ENCODE data around the gene CLIC1.
"Not testable (repeated sequence)": the region's sequence is repeated elsewhere in the genome, so short reads cannot be mapped to it uniquely, and the experiment has no call there.

Gene CLIC1

DNA sequence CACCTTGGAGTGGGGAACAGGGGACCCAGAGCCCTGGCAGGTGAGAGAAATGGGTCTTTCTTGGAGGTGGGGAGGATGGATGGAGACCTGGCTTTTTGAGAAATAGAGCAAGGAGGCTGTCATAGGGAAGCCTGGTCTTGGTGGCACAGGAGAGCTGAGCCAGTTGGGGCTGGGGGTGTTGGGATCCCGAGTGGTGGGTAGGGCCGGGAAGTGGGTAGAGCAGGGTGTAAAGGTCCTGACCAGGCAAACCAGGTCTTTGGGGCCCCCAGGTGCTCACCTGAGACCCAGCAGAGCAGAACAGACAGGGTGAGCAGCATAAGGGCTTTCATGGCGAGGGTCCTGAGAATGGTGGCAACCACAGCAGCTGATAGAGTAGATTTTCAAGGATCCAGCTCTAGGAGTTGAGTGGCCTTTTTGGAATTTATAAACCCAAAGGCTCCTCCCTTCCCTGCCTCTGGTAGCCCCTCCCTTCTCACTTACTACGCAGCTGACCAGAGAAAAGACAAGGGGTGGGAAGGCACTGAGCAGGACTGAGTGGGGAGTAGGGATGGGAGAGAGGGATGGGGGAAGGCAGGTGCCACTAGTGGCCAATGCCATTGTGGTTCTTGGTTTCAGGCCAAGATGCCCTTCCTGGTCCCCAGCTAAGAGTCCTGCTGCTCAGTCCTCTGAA lies 14.8 kb downstream of the CLIC1 start, which contains the start of gene LY6G6C:
Gene LY6G6C, minus strand, starts transcription at position 396 of the 670 bp plus-strand sequence. Its CDS starts 67 bp downstream, at position 329.
- no peak for DNase-seq

DNA sequence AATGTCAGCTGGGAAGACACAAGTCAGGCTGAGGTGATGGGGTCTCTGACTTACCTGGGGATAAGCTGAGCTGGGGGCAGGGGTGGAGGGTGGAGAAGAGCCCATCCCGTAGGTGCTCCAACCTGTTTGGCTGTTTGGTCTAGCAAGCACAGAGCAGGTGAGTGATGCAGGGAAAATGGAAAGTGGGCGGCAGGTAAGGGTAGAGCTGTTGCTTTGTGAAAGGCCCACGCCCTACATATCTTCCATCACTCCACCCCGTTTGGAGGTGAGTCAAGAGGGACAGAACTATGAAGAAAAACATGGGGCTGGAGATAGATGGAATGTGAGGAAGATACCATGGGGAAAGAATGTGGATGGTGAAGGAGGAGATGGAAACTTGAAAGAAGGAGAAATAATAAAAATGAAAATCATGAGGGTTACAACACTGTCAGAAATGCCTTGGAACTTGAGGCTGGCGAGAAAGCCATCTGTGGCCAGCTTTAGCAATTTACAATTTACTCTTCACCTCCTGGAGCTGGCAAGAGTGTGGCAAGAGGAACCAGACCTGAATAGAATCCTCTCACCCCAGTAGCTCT lies 16.0 kb downstream of the CLIC1 start:
- DNase-seq = no peak

DNA sequence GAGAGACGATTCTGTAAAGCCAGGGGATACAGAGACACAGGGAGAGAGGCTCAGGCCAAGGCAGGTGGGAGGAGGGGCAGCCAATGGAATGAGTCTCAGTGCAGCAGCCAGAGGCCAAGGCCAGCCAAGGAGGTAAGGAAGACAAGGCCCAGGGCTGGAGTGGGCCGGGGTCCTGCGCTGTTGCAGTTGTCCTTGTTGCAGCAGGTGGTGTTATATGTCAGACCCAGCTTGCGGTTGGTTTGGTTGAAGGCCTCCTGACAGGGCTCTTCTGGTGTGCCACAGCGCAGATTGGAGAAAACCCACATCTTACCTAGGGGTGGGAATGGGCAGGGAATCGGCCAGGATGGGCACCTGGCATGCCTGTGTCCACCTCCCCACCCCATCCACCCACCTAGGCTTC lies 17.3 kb downstream of the CLIC1 start:
- no peak for DNase-seq

DNA sequence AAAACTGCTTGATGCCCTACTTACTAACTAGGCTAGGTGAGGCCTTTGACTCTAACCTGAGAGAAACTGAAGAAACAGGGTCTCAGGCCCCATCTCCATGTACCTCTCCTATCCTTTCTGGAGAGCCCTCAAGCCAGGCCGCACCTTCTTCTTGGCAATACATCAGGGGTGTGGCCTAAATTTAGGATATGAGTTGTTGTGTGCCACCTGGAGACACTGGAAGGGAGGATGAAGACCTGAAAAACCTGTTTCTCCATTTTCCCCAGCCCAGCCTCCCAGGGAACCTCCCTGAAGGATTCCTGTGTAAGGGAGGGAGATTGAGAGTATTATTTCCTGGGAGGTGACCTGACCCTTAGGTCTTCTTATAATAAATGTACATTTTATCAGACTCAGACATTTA lies 18.1 kb downstream of the CLIC1 start:
- no peak for DNase-seq

DNA sequence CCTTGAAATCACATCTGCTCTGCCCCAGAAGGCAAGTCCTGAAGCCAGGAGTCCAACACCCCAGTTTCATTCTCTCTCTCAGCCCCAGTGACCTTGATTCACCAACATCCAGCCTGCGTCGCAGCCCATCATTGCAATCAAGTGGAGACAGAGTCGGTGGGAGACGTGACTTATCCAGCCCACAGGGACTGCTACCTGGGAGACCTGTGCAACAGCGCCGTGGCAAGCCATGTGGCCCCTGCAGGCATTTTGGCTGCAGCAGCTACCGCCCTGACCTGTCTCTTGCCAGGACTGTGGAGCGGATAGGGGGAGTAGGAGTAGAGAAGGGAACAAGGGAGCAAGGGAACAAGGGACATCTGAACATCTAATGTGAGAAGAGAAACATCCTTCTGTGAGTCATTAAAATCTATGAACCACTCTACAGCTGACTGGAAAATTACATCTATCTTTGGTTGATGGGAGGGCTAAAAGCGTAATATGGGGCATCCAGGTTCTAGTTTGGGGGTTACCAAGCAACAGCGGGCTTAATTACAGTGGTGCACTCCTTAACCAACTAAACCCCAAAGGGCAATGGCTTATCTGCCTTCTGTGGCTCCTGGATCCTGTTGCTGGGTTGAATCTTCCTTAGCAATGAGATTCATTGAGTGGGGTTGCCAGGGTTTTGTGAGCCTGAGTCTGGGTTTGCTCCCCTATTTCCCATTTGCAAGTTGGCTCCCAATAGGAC lies 18.7 kb downstream of the CLIC1 start:
- no peak for DNase-seq

DNA sequence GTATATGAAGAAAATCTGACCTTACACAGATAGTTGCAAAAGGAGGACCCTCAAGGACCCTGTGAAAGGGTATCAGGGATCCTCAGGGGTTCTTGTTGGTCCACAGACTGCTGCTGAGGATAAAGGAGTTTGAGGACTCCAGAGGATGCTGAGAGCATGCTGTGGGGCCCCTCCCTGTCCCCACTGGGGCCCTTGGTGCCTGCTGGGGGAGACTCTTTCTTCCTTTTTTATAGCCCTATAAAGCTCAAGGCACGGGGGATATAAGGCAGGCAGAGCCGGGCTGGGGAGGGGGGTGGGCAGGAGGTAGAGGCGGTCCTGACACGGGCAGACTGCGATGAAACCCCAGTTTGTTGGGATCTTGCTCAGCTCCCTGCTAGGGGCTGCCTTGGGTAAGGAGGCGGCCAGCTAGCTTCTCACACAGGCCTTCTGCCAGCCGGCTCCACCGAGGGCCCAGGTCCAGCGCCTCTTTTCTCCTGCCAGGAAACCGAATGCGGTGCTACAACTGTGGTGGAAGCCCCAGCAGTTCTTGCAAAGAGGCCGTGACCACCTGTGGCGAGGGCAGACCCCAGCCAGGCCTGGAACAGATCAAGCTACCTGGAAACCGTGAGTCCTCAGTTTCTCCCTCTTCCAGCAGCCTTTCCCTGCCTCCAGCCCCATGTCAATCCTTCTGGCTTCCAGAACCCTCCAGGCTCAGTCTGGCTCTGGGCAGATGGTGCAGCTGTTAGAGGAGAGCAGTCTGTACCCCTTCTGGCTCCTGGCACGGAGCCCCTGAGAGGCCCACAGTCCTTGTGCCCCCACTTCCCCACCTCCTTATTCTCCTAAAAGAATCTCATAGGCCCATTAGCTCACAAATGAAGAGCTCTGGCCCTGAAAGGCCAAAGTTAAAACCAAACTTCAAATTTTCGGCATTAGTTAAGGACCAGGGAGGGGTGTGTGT lies 21.0 kb downstream of the CLIC1 start, which contains the start of gene LY6G6D:
Gene LY6G6D, plus strand, starts transcription at position 327 of the 937 bp plus-strand sequence. Its CDS starts 8 bp downstream, at position 335.
- DNase-seq = no peak

DNA sequence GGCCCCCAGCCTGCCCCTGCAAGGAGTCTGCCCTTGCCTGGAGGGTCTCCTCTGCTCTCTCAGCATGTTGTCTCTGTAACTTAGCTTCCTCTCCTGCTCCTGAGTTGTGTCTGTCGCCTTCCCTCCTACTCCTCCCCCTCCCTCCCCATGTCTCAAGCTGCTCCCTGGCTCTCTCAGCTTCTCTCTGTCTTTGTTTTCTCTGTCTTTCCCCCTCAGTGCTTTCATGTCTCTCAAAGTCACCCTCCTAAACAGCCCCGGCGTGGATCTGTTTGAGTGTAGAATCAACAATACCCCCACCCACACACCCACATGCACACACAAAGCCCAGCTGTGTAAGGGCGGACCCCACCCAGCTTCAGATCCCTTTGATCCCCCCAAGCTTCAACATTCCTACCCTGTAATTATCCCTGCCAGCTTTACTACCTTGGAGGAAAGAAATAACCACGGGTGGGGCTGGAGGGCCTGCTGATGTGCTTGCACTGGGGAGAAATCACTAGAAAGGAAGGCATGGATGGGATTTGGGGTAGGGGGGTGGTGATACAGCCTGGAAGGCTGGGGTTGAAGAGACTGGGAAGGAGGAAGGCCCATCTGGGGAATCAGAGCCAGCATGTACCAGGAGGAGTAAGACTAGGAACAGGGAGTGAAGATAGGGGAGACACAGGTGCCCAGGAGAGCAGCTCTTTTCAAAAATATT lies 22.2 kb downstream of the CLIC1 start:
- no peak for DNase-seq

DNA sequence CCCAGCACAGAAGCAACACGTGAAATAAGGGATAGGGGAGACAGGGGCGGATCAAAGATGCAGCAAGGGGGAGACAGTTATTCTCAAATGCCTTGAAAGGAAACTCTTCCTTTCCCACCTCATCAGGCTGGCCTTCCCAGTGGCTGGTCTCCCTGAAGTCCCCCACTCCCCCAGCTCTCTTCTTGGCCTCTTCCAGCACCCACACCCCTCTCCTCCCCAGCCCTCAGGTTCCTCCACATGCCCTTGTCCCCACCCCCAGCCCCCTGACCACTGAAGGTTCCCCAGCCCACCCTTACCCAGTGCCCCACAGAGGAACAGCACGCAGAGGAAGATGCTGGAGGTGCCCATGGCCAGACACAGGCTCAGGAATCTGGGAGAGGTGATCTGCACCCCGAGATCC lies 22.9 kb downstream of the CLIC1 start:
- DNase-seq = no peak

DNA sequence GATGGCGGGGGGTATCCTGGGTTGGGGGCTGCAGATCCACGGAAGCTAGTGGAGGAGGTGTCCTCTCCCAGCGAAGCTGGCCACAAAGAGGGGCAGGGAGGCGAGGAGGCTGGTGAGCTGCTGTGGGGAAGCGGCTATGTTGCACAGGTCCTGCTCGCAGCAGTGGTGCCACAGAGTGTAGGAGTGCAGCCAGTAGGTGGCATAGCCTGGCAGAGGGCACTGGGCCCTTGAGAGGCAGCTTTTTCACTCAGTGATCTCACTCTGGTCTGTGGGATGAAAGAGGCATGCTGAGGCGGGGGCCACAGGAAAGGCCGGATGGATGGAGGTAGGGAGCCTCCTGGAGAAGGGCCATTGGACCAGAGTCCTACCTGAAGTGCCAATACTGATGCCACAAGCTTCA lies 24.0 kb downstream of the CLIC1 start:
- no peak for DNase-seq

DNA sequence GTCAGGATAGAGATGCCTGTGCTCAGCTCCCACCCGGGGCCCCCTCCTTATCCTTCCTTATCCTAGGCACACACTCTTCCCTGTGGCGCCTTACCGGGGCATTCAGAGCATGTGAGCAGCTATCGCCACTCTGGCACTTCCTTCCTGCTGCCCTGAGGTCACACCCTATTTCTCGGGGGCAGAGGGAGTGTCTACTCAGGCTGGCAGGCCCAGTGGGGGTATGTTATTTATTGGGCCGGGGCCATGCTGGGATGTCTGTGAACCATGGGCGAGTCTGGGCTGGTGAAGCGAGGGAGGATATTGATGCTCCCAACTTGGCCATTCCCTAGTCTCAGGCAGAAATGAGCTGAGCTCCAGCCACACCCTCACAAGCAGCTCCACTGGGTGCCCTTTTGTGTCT lies 25.1 kb downstream of the CLIC1 start:
- DNase-seq = no peak

DNA sequence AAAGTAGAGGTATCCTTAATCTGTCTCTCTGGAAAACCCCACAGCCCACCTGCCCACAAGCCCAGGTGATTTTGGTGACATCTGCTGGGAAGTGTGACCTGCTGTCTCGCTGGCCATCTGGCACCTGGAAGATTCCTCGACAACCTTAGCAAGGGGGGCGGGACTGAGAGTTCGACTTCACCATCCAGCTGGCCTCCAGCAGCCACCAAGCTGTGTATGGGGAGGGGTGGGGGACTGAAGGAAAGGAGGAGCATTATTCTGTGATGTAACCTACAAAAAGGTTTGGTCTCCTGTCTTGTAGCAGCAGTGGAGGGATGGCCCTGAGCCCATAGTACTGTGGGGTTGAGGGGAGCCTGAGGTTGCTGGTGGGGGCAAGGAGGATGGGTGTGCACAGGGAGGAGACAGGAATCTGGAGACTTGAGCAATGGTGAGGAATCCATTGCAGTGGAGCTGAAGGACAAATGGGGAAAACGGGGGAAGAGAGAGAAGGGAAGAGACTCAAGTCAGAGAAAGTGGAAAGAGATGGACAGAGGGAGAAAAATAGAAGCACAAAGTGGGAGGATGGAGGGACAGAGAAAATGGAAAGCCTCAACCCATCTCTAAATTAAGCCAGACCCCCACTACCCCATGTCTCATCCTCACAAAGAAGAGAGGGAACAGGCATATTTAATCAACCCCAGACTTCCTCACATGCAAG lies 25.7 kb downstream of the CLIC1 start:
- no peak for DNase-seq

DNA sequence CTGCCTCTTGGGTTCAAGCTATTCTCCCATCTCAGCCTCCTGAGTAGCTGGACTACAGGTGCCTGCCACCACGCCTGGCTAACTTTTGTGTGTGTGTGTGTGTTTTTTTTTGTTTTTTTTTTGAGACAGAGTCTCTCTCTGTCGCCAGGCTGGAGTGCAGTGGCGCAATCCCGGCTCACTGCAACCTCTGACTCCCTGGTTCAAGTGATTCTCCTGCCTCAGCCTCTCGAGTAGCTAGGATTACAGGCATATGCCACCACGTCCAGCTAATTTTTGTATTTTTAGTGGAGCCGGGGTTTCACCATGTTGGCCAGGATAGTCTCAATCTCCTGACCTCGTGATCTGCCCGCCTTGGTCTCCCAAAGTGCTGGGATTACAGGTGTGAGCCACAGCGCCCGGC lies 27.2 kb downstream of the CLIC1 start:
- DNase-seq = not testable (repeated sequence)

DNA sequence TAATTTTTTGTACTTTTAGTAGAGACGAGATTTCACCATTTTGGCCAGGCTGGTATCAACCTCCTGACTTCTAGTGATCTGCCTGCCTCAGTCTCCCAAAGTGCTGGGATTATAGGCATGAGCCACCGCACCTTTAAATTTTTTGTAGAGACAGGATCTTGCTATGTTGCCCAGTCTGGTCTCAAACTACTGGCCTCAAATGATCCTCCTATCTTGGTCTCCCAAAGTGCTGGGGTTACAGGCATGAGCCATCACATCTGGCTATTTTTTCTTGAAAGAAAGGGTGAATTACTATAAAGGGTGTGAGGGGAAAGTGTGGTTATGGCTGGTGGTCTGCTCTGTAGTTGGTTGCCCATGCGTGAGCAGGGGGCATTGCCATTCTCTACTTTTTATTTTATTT lies 28.1 kb downstream of the CLIC1 start:
- DNase-seq = no peak

DNA sequence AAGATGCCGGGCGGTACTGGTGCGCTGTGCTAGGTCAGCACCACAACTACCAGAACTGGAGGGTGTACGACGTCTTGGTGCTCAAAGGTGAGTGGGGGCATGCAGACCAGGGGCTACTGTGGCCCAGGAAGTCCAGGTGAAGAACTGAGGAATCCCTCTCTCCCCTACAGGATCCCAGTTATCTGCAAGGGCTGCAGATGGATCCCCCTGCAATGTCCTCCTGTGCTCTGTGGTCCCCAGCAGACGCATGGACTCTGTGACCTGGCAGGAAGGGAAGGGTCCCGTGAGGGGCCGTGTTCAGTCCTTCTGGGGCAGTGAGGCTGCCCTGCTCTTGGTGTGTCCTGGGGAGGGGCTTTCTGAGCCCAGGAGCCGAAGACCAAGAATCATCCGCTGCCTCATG lies 28.6 kb downstream of the CLIC1 start:
- DNase-seq = no peak

DNA sequence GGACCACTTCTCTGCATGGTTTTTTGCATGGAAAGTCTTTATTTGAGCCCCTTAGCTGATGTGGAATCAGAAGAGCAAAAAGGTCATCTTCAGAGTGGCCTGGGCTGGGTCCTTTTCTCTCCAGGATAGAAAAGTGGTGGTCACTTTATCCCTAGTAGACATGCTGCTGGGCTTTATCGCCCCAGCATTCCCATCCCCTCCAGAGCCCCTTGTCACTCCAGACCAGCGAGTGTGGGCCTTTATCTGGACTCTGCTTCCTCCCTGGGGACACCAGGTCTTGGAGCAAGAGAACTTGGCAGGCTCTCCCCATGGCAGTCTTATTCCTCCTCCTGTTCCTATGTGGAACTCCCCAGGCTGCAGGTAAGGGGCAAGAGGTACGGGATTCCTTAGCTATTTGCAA lies 29.7 kb downstream of the CLIC1 start, which contains the start of gene LY6G6F:
Gene LY6G6F, plus strand, starts transcription at position 268 of the 400 bp plus-strand sequence. Its CDS starts 41 bp downstream, at position 309.
- no peak for DNase-seq

DNA sequence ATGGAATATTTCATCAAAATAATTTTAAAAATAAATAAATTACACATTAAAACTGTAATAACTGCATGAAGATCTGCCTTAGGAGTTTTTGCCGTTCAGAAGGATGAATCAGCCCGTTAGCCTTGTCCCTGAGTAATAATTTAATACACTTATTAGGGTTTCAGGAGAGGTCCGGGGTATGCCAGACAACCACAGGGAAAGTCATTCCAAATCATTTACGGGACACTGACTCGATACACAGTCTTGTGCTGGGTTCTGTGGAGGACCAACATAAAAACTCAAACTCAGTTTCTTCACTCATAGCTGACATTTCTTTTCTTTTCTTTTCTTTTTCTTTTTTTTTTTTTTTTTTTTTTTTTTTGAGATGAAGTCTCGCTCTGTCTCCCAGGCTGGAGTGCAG lies 30.4 kb downstream of the CLIC1 start:
- no peak for DNase-seq

DNA sequence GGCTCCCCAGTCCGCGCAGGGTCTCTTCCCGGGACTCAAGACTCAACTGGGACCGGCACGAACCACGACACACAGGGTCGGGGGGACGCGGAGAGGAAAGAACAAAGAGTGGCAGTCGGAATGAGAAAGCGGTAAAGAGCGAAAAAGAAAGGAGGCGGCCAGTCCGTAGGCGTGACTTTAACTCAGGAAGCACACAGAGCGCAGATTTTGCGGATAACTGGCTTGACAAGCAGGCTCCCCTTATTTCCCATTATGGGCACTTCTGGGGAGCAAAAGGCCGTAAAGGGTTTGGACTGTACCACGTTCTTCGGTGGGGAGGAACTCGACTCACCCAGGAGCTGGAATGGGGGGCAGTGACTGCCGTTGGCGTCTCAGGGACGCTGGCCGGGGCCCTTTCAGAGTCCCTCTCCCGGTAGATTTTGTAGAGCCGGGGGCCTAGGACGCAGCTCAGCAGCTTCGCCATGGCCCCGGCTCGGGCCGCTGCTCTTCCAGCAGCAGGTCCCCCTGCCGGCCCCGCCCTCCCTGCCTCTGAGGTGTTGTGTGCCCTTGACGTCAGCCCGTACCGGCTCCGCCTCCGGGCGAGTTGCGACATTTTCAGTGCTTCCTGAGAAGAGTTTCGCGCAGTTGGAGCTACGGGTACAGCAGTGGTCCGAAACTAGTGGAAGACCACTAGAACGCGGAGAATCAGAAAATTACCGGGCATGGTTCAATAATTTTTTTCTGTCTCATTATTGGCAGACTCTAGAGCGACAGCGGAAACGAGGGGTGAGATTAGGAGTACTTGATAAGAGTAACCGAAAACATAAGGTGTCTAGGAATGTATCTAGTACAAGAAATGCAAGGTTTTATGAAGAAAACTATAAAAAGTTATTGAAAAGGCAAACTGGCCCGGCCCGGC lies 33.3 kb downstream of the CLIC1 start, which contains the start of gene ABHD16A:
Gene ABHD16A, minus strand, starts transcription at position 506 of the 898 bp plus-strand sequence. Its CDS starts 43 bp downstream, at position 463.
- peak; percentile 98 for DNase-seq

DNA sequence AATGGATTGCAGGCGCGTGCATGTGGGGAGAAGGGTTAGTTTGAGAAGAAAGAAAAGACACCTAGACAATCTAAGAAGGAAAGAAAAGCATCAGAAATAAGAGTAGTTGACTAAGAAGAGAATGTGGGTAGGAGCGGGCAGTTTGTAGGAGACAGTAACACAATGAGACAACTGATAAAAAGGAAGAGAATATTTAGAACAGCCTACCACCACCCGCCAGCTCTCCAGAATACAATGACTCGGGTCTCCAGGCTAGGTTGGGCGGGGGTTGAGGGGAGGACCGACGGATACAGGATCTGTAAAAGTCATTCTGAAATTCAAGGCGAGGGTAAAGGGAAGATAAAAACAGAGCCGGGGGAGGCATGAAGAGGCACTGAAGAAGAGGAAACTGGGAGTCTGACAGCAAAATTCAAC lies 33.9 kb downstream of the CLIC1 start:
- DNase-seq = no peak

DNA sequence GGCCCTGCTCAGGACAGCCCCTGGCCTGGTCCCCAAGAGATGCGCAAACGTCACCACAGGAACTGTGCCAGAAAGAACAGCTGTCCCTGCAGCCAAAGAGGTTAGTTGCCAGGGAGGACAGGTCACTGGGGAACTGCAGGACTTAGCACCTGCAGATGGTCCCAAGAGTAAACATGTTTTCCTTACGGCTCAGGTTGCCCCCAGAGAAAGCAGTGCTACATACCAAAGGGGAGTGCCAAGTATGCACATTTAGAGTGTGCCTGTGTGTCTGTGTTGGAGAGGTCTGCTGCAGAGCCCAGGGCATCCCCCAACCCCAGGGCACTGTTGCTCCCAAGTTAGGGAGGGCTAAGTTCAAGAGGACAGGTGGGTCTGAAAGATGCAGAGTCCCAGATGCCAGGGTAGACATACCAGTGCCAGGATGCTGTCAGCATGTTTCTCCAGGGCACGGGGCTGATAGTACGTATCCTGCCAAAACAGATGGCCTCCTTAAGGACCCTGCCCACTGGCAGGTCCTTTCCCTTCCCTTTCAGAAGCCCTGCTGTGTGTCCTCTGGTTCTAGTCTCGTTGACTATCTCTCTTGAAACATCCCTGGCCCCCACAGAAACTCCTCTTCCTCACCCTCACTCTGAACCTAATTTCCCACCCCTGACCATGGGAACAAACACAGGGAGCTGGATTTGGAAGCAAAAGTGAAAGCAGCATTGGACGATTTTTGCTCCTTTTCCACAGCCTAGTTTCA lies 34.5 kb downstream of the CLIC1 start:
- DNase-seq = no peak
